ENCODE results near the gene STAT3. TPM values are rescaled to one million over a fixed set of nuclear protein-coding genes. Genes with fewer than 3 reads are reported as not detected.

Gene STAT3
- total RNA-seq, 1 donor from 2014 or later: 281 TPM

GRCh38 chr17:42408061-42408460, 19.8 kb upstream of the STAT3 start:
- Mint-ChIP-seq H3K27me3 (ENCODE audit: unreplicated experiment) (no peaks in the 10 kb centered on the region), H3K4me1 (ENCODE audit: unreplicated experiment) (peaks cover 70% of the 10 kb centered on the region), H3K4me3 (ENCODE audit: unreplicated experiment) (no peak overlapping the region), H3K36me3 (ENCODE audit: unreplicated experiment) (peaks cover 17% of the 10 kb centered on the region), H3K27ac (ENCODE audit: unreplicated experiment) (peak overlapping the region; percentile 92), H3K9me3 (ENCODE audit: unreplicated experiment) (no peaks in the 10 kb centered on the region)
- DNase-seq (ENCODE audit: extremely low spot score, unreplicated experiment): no peak
- TF ChIP-seq, protein P1, sequence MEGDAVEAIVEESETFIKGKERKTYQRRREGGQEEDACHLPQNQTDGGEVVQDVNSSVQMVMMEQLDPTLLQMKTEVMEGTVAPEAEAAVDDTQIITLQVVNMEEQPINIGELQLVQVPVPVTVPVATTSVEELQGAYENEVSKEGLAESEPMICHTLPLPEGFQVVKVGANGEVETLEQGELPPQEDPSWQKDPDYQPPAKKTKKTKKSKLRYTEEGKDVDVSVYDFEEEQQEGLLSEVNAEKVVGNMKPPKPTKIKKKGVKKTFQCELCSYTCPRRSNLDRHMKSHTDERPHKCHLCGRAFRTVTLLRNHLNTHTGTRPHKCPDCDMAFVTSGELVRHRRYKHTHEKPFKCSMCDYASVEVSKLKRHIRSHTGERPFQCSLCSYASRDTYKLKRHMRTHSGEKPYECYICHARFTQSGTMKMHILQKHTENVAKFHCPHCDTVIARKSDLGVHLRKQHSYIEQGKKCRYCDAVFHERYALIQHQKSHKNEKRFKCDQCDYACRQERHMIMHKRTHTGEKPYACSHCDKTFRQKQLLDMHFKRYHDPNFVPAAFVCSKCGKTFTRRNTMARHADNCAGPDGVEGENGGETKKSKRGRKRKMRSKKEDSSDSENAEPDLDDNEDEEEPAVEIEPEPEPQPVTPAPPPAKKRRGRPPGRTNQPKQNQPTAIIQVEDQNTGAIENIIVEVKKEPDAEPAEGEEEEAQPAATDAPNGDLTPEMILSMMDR (IDR thresholded peaks at IDR 0.05): no peak

DNA sequence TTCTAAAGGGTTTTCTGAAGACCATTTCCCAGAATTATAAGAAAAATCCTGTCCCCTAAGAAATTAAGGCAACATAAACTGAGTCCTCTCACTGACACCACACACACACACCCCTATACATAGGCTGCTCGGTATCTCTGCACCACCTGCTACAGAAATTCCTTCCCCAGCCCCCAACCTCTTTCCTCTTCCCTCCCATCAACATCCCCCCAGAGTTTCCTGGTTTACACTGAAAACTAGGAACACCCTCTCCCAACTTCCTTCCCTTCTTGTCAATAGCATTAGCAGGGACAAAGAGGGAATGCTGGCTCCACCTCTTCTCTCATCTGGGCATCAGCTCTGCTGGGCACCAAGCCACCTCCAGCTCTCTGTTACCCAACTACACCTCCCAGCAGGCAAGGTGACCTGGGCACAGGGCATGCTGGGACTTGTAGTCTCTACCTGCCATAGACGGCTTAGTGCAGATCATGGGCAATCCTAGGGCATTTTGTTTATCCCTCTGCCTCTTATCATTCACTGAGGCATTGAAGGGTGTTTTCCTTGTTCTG, 19.1 kb upstream of the STAT3 start:
- Mint-ChIP-seq H3K4me1 (ENCODE audit: unreplicated experiment) (peaks cover 72% of the 10 kb centered on the region), H3K4me3 (ENCODE audit: unreplicated experiment) (no peak overlapping the region), H3K36me3 (ENCODE audit: unreplicated experiment) (peaks cover 19% of the 10 kb centered on the region), H3K27ac (ENCODE audit: unreplicated experiment) (peak overlapping the region; percentile 92), H3K27me3 (ENCODE audit: unreplicated experiment) (no peaks in the 10 kb centered on the region), H3K9me3 (ENCODE audit: unreplicated experiment) (no peaks in the 10 kb centered on the region)
- no peak for DNase-seq (ENCODE audit: extremely low spot score, unreplicated experiment)
- TF ChIP-seq, protein P1 (IDR thresholded peaks at IDR 0.05): no peak

GRCh38 chr17:42406615-42407288, 18.5 kb upstream of the STAT3 start:
- no peak for DNase-seq (ENCODE audit: extremely low spot score, unreplicated experiment)
- no peak overlapping the region for H3K4me3 Mint-ChIP-seq (ENCODE audit: unreplicated experiment)
- H3K27ac Mint-ChIP-seq (ENCODE audit: unreplicated experiment): peak overlapping the region; percentile 92
- TF ChIP-seq, protein P1 (IDR thresholded peaks at IDR 0.05): no peak
- no peaks in the 10 kb centered on the region for H3K9me3 Mint-ChIP-seq (ENCODE audit: unreplicated experiment)
- H3K27me3 Mint-ChIP-seq (ENCODE audit: unreplicated experiment): no peaks in the 10 kb centered on the region
- H3K36me3 Mint-ChIP-seq (ENCODE audit: unreplicated experiment): peaks cover 18% of the 10 kb centered on the region
- H3K4me1 Mint-ChIP-seq (ENCODE audit: unreplicated experiment): peaks cover 72% of the 10 kb centered on the region

GRCh38 chr17:42405963-42406495, 17.8 kb upstream of the STAT3 start:
- Mint-ChIP-seq H3K36me3 (ENCODE audit: unreplicated experiment) (peaks cover 17% of the 10 kb centered on the region), H3K4me1 (ENCODE audit: unreplicated experiment) (peaks cover 66% of the 10 kb centered on the region), H3K9me3 (ENCODE audit: unreplicated experiment) (no peaks in the 10 kb centered on the region), H3K27me3 (ENCODE audit: unreplicated experiment) (no peaks in the 10 kb centered on the region), H3K4me3 (ENCODE audit: unreplicated experiment) (no peak overlapping the region), H3K27ac (ENCODE audit: unreplicated experiment) (peak overlapping the region; percentile 92)
- peak; percentile 91 for DNase-seq (ENCODE audit: extremely low spot score, unreplicated experiment)
- TF ChIP-seq, protein P1 (IDR thresholded peaks at IDR 0.05): peak; percentile 85

DNA sequence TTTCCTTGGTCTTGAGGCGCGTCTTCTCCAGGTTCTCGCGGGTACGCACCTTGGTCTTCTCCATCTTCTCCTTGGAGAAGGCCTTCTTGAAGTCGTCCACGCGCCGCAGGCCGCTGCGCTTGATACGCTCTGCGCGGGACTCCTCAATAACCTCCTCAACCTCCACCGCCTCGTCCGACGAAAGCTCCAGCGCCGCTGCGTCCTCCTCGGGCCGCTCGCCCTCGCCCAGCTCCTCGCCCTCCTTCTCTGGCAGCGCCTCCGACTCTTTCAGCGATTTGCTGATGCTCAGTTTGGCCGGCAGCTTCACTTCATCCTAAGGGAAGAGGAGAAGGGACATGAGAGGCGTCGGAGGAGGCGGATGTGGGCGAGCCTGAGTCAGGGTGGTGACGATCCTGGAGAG, 16.8 kb upstream of the STAT3 start:
- H3K27ac Mint-ChIP-seq (ENCODE audit: unreplicated experiment): no peak overlapping the region
- H3K36me3 Mint-ChIP-seq (ENCODE audit: unreplicated experiment): peaks cover 13% of the 10 kb centered on the region
- H3K4me1 Mint-ChIP-seq (ENCODE audit: unreplicated experiment): peaks cover 63% of the 10 kb centered on the region
- H3K27me3 Mint-ChIP-seq (ENCODE audit: unreplicated experiment): no peaks in the 10 kb centered on the region
- no peaks in the 10 kb centered on the region for H3K9me3 Mint-ChIP-seq (ENCODE audit: unreplicated experiment)
- H3K4me3 Mint-ChIP-seq (ENCODE audit: unreplicated experiment): no peak overlapping the region
- no peak for DNase-seq (ENCODE audit: extremely low spot score, unreplicated experiment)
- TF ChIP-seq, protein P1 (IDR thresholded peaks at IDR 0.05): no peak
